GM19324 (cell line): ENCODE measurements around the gene RMND5B.

Source experiments
- ATAC-seq: cut with Tn5 transposase; IDR thresholded peaks from one replicate; pipeline ENCODE4 v1.9.1; 2021; ENCODE audit warnings: mild to moderate bottlenecking, moderate library complexity; ENCODE audit not compliant: unreplicated experiment, low FRiP score

RMND5B gene

DNA sequence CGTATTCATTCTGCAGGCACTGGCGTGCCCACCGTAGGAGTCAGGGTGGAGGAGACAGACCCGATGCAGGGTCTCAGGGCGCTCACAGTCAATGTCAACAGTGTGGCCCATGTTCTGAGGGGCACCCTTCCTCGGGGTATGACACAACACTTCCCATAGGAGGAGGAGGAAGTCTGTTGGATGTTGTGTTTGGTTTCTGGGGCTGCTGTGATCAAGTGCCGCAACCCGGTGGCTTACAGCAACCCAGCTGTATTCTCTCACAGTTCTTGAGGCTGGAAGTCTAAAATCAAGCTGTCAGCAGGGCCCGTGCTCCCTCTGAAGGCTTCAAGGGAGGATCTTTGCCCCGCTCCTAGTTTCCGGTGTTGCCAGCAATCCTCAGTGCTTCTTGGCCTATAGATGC is 67.9 kb downstream of the RMND5B start:
- ATAC-seq = no peak

DNA sequence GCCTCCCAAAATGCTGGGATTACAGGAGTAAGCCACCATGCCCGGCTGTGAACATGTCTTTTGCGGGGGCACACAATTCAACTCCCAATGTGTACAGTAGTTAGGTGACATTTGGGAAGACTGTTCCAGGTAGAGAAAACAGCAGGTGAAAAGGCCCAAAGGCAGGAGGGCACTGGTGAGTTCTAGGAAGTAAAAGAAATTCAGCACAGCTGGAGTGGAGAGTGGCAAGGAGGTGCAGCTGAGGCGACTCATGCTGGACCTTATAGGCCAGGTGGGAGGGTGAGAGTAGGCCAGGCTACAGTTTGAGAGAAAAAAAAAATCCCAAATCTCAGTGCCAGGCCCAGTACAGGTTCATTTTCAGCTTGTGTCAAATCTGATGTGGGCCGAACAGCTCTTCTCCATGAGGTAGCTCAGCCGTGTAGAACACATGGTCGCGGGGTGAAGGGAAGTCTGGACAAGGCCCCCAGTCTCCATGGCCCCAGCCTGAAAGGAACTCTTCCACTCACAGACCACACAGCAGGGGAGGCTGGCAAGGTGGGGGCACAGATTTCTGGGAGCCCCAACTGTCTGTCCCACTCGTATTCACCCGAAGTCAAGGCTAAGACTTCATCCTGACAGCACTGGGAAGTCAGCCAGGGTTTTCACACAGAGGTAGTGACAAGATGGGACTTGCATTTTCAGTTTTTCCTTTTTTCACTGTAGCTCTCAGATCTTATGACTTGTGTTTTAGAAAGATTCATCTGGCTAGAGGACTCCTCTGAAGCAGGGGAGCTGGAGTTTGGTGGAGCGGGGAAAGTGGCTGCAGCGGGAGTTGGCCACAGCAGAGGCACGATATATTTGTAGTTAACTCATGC is 69.0 kb downstream of the RMND5B start:
- ATAC-seq = no peak
